Natural killer cell treated with Interleukin-12 subunit alpha and Interleukin-12 subunit beta and Interleukin-15 and Interleukin-18, amount 100 ng/mL, for 72 hours (primary cell): Measurements from ENCODE around the gene ZBTB20. TPM values are rescaled to one million over a fixed set of nuclear protein-coding genes. Genes with fewer than 3 reads are reported as not detected.

Source experiments
- ATAC-seq, 2 donors: fragments of 150-1000 bp; cut with Tn5 transposase in 1 of 2; sonication (Bioruptor Pico), chemical (Tn5 transposase) in 1 of 2; 2 replicates each; pipeline ENCODE4 v1.10.0; 2021
- DNase-seq: peaks from one replicate; pipeline ENCODE4 v3.0.0; 2022; ENCODE audit warnings: low spot score
- H3K27ac Mint-ChIP-seq, 2 donors: 1 replicate in 1 of 2; 2 replicates in 1 of 2; pipeline ENCODE4 v1.8.0; 2022; ENCODE audit warnings: mixed read lengths in 2 of 2, mild to moderate bottlenecking in 1 of 2, moderate library complexity in 1 of 2
- H3K27me3 Mint-ChIP-seq, 2 donors: 1 replicate in 1 of 2; 2 replicates in 1 of 2; pipeline ENCODE4 v1.8.0; 2022; ENCODE audit warnings: mixed read lengths in 2 of 2
- H3K36me3 Mint-ChIP-seq: one replicate; pipeline ENCODE4 v1.8.0; 2022; ENCODE audit warnings: mixed read lengths
- H3K4me1 Mint-ChIP-seq, 2 donors: 1 replicate in 1 of 2; 2 replicates in 1 of 2; pipeline ENCODE4 v1.8.0; 2022; ENCODE audit warnings: low read depth in 2 of 2, mixed read lengths in 2 of 2, mild to moderate bottlenecking in 1 of 2
- H3K4me3 Mint-ChIP-seq: one replicate; pipeline ENCODE4 v1.8.0; 2022; ENCODE audit warnings: mixed read lengths
- H3K9me3 Mint-ChIP-seq: 2 replicates; pipeline ENCODE4 v1.8.0; 2022; ENCODE audit warnings: mixed read lengths
- total RNA-seq, 2 donors: library from RNA; stranded (reverse); gene quantifications; one replicate each; pipeline ENCODE4 v1.2.3, GENCODE V29; 2022

The ZBTB20 gene
- total RNA-seq, 2 donors from 2014 or later: 8.7 to 14.2 TPM

- ATAC-seq: no peak
- no peaks in the 10 kb centered on the region for H3K36me3 Mint-ChIP-seq
These were observed 280.7 kb downstream of the ZBTB20 start for GRCh38 chr3:114866430-114866829.

GRCh38 chr3:114864970-114865369 is 282.1 kb downstream of the ZBTB20 start:
- Mint-ChIP-seq H3K4me1 (peaks cover 7 to 11% of the 10 kb centered on the region in 2 donors), H3K4me3 (no peak overlapping the region), H3K27me3 (no peaks in the 10 kb centered on the region), H3K36me3 (no peaks in the 10 kb centered on the region), H3K9me3 (no peaks in the 10 kb centered on the region), H3K27ac (no peak overlapping the region)
- DNase-seq (no peak), ATAC-seq (no peak)

More at GRCh38 chr3:114866430-114866829, 280.7 kb downstream of the ZBTB20 start:
- Mint-ChIP-seq H3K27me3 (no peaks in the 10 kb centered on the region), H3K4me1 (peaks cover 7 to 11% of the 10 kb centered on the region in 2 donors), H3K4me3 (no peak overlapping the region), H3K9me3 (no peaks in the 10 kb centered on the region), H3K27ac (no peak overlapping the region)
- no peak for DNase-seq

DNA sequence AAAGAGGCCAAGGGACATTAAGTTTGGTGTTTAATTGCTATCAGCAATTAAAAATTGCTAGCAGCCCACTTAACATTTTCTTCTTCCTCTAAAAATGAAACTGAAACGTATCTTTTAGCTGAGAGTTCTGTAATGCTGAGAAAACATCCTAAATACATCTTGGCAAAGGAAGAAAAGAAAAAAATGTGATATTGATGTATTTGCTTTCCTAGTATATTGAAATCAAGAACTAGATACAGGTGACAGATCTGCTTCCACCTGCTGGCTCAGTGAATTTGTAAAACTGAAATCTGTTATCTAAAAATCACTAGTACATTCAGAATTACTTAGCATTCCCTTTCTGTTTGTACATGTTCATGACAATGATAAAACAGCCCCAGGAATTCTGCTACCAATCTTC is 283.2 kb downstream of the ZBTB20 start:
- no peaks in the 10 kb centered on the region for H3K9me3 Mint-ChIP-seq
- peak overlapping the region; percentile 66 for H3K4me3 Mint-ChIP-seq
- H3K36me3 Mint-ChIP-seq: no peaks in the 10 kb centered on the region
- peak overlapping the region; percentile 61 to 86 for H3K27ac Mint-ChIP-seq
- no peaks in the 10 kb centered on the region for H3K27me3 Mint-ChIP-seq
- H3K4me1 Mint-ChIP-seq: peaks cover 7 to 16% of the 10 kb centered on the region in 2 donors
- DNase-seq: no peak
- no peak for ATAC-seq

DNA sequence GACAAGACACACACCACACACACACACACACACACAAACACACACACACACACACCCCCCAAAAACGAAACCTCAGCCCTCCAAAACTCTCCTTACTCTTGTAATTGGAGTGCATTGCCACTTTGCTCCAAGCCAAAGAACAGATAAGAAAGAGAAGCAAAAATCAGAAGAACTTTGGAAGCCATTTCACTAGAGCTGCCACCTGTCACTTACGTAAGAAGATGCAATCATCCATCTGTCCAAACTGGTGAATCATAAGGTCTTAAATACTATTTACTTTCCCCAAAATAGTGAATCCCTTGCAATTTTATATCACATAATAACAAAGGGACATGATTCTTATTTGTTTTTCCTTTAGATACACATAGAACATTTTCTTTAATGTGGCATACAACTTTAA is 285.4 kb downstream of the ZBTB20 start:
- ATAC-seq: no peak
- Mint-ChIP-seq H3K27me3 (no peaks in the 10 kb centered on the region), H3K9me3 (no peaks in the 10 kb centered on the region), H3K4me3 (no peak overlapping the region), H3K36me3 (no peaks in the 10 kb centered on the region), H3K27ac (no peak overlapping the region), H3K4me1 (peaks cover 11 to 21% of the 10 kb centered on the region in 2 donors)
- DNase-seq: no peak

DNA sequence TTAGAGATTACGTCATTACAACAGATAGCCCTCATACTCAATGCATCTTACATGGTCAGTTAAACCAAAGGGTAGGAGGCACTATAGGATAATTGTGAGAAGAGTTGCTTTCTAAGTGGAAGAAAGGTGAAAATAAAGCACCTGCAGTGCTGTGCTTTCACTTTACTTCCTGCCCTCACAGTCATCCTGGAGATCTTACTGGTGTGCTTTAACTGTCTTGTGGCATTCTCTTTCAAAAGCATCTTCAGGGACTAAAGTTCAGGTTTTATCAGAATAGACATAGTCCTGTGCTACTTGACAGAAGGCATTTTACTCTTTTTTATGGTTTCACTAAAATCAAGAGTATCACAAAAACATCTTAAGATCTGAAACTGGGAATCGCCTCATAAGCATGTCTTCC is 286.6 kb downstream of the ZBTB20 start:
- Mint-ChIP-seq H3K27me3 (no peaks in the 10 kb centered on the region), H3K27ac (no peak overlapping the region), H3K36me3 (no peaks in the 10 kb centered on the region), H3K4me1 (peaks cover 14 to 23% of the 10 kb centered on the region in 2 donors), H3K9me3 (no peaks in the 10 kb centered on the region), H3K4me3 (no peak overlapping the region)
- ATAC-seq (no peak), DNase-seq (no peak)

DNA sequence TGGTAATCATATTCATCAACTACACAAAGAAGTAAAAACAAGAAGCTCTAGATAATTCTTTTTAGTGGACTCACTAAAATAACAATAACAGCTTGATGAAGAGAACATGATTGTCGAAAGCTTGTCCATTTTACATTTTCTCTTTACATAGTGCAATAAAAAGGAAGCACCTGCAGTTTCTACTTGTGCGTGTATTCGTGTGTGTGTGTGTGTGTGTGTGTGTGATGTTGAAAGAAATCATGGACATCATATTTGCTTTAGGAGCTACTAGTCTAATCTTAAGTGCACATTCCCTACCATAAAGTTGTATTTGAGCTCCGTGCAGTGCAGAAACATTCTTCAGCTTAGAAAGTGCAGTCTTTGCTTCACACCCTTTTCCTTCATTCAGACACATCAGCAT is 288.8 kb downstream of the ZBTB20 start:
- H3K27ac Mint-ChIP-seq: no peak overlapping the region
- no peak for DNase-seq
- H3K36me3 Mint-ChIP-seq: no peaks in the 10 kb centered on the region
- ATAC-seq: no peak
- H3K27me3 Mint-ChIP-seq: no peaks in the 10 kb centered on the region
- no peaks in the 10 kb centered on the region for H3K9me3 Mint-ChIP-seq
- peaks cover 11 to 25% of the 10 kb centered on the region in 2 donors for H3K4me1 Mint-ChIP-seq
- H3K4me3 Mint-ChIP-seq: no peak overlapping the region

DNA sequence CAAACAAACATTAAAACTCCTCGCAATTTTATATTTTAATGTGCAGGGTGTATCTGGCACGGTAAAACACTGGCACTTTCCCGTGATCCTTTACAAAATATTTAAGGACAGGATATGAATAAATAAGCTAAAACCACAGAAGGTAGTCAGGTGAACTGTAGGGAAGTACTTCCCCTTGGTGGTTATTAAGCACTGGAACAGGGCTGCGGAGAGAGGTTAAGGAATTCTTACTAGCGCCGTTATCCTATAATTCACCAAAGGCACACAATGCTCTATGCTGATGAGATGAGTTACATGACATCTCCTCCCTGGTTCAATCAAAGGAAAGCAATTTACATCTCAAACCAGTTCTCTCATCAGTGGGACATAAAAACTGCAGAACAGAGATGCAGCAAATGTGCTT is 289.8 kb downstream of the ZBTB20 start:
- H3K9me3 Mint-ChIP-seq: no peaks in the 10 kb centered on the region
- ATAC-seq (no peak), DNase-seq (no peak)
- H3K36me3 Mint-ChIP-seq: no peaks in the 10 kb centered on the region
- no peaks in the 10 kb centered on the region for H3K27me3 Mint-ChIP-seq
- no peak overlapping the region for H3K27ac Mint-ChIP-seq
- peaks cover 11 to 21% of the 10 kb centered on the region in 2 donors for H3K4me1 Mint-ChIP-seq
- no peak overlapping the region for H3K4me3 Mint-ChIP-seq

GRCh38 chr3:114856835-114857234 is 290.3 kb downstream of the ZBTB20 start:
- H3K4me3 Mint-ChIP-seq: no peak overlapping the region
- no peak overlapping the region for H3K27ac Mint-ChIP-seq
- ATAC-seq: no peak
- H3K9me3 Mint-ChIP-seq: no peaks in the 10 kb centered on the region
- DNase-seq: no peak
- H3K4me1 Mint-ChIP-seq: peaks cover 11 to 21% of the 10 kb centered on the region in 2 donors
- H3K36me3 Mint-ChIP-seq: no peaks in the 10 kb centered on the region
- H3K27me3 Mint-ChIP-seq: no peaks in the 10 kb centered on the region

DNA sequence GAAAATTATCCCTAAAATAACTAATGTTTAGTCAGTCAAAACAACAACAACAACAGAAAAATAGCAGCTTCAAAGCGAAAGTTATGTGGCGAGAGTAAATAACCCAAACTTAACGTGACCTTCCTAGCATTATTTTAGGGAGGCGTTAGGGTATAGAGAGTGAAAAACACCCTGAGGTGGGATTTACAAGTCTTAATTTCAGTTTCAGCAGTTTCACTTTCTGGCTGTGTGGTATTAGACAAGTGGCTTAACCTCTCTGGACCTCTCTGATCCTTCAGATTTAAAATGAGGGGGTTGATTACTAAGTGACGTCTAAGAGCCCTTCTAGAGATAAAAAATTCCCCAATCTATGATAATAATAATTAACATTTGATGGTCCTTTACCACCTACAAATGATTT is 291.2 kb downstream of the ZBTB20 start:
- no peaks in the 10 kb centered on the region for H3K9me3 Mint-ChIP-seq
- H3K27me3 Mint-ChIP-seq: no peaks in the 10 kb centered on the region
- no peak overlapping the region for H3K4me3 Mint-ChIP-seq
- DNase-seq (no peak), ATAC-seq (no peak)
- H3K4me1 Mint-ChIP-seq: peaks cover 11 to 21% of the 10 kb centered on the region in 2 donors
- no peak overlapping the region for H3K27ac Mint-ChIP-seq
- no peaks in the 10 kb centered on the region for H3K36me3 Mint-ChIP-seq

- H3K36me3 Mint-ChIP-seq: no peaks in the 10 kb centered on the region
- H3K4me1 Mint-ChIP-seq: peaks cover 11 to 16% of the 10 kb centered on the region in 2 donors
- H3K27me3 Mint-ChIP-seq: no peaks in the 10 kb centered on the region
- DNase-seq (no peak), ATAC-seq (no peak)
- no peak overlapping the region for H3K27ac Mint-ChIP-seq
- H3K4me3 Mint-ChIP-seq: no peak overlapping the region
- H3K9me3 Mint-ChIP-seq: no peaks in the 10 kb centered on the region
These were observed 294.1 kb downstream of the ZBTB20 start for GRCh38 chr3:114852966-114853365.

GRCh38 chr3:114850898-114851297 is 296.2 kb downstream of the ZBTB20 start:
- DNase-seq: no peak

DNA sequence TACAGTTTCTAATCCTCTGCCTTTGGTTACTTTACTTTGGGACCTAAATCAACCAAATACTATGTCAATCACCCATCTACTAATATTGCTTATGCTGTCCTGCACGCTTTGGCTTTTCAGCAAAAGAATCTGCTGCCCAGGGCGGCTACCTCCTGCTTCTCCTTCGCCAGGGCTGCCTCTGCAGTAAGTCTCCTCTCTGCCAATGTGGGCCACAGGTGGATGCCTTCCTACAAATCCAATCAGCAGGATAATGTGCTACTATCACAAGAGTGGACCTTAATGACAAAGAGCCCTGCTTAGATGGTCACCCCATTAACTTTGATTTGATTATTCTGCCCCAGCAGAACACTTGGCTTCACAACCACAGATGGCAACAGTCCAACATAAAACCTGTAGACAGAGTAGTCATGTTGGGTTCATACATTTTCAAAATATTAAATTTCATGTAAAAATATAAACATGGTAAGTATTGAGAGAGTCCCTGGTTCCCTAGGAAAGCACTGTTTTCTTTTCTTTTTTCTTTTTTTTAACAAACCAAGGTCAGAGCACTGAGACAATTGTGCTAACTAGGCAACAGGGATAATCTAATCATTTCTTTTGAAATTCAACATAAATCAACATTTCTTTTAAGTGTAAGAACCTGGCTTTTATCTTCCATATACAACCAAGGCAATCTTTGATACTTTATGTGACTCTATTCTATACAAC is 298.3 kb downstream of the ZBTB20 start:
- ATAC-seq: no peak
- DNase-seq: no peak
- Mint-ChIP-seq H3K4me3 (no peak overlapping the region), H3K27me3 (no peaks in the 10 kb centered on the region), H3K4me1 (peaks cover 0 to 4% of the 10 kb centered on the region in 2 donors), H3K27ac (no peak overlapping the region), H3K36me3 (no peaks in the 10 kb centered on the region), H3K9me3 (no peaks in the 10 kb centered on the region)

More at GRCh38 chr3:114850898-114851297, 296.2 kb downstream of the ZBTB20 start:
- no peaks in the 10 kb centered on the region for H3K9me3 Mint-ChIP-seq
- H3K4me1 Mint-ChIP-seq: peaks cover 7 to 11% of the 10 kb centered on the region in 2 donors
- H3K4me3 Mint-ChIP-seq: no peak overlapping the region
- no peaks in the 10 kb centered on the region for H3K36me3 Mint-ChIP-seq
- no peaks in the 10 kb centered on the region for H3K27me3 Mint-ChIP-seq
- no peak for ATAC-seq
- no peak overlapping the region for H3K27ac Mint-ChIP-seq

DNA sequence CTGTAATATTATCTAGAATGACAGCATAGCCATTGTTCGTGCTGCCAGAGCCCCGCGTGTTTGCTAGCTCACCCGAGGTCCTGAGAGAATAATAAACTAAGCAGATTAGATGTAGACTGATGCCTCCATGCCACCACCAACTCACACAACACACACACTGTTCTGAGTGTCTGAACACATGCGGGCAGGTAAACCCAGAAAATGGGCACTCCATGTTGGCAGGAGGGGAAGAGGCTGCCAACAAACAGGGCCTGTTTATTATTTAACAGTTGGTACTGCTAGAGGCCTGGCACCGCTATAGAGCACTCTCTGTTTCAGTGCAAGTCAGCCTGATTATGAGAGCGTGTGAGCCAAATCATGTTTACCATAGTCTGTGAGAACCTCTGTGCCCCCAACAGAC is 299.0 kb downstream of the ZBTB20 start:
- DNase-seq: no peak
- peaks cover 0 to 4% of the 10 kb centered on the region in 2 donors for H3K4me1 Mint-ChIP-seq
- H3K4me3 Mint-ChIP-seq: no peak overlapping the region
- peak in 1 of 2 donors; percentile 6 for ATAC-seq
- H3K36me3 Mint-ChIP-seq: no peaks in the 10 kb centered on the region
- no peaks in the 10 kb centered on the region for H3K9me3 Mint-ChIP-seq
- no peak overlapping the region for H3K27ac Mint-ChIP-seq
- no peaks in the 10 kb centered on the region for H3K27me3 Mint-ChIP-seq

GRCh38 chr3:114847564-114847963 is 299.5 kb downstream of the ZBTB20 start:
- Mint-ChIP-seq H3K27ac (no peak overlapping the region), H3K36me3 (no peaks in the 10 kb centered on the region), H3K4me1 (peaks cover 0 to 2% of the 10 kb centered on the region in 2 donors), H3K27me3 (no peaks in the 10 kb centered on the region), H3K9me3 (no peaks in the 10 kb centered on the region), H3K4me3 (no peak overlapping the region)
- ATAC-seq (no peak), DNase-seq (no peak)

- Mint-ChIP-seq H3K4me3 (no peak overlapping the region), H3K4me1 (no peaks in the 10 kb centered on the region), H3K36me3 (no peaks in the 10 kb centered on the region), H3K9me3 (no peaks in the 10 kb centered on the region), H3K27ac (no peak overlapping the region), H3K27me3 (no peaks in the 10 kb centered on the region)
- DNase-seq: no peak
- no peak for ATAC-seq
These were observed 300.3 kb downstream of the ZBTB20 start for GRCh38 chr3:114846779-114847178.
